Measurements from ENCODE around the gene PRKCH.

PRKCH gene

GRCh38 chr14:61391119-61391518 lies 69.7 kb downstream of the PRKCH start:
- Histone ChIP-seq H3K27me3 (ENCODE audit: insufficient read depth, low read length) (no peaks in the 10 kb centered on the region), H3K4me1 (ENCODE audit: control insufficient read depth, insufficient read depth, low read length, unreplicated experiment) (peaks cover 19% of the 10 kb centered on the region), H3K36me3 (ENCODE audit: insufficient read depth, low read length) (no peaks in the 10 kb centered on the region), H2AFZ (ENCODE audit: low read length, unreplicated experiment) (no peak overlapping the region), H3K4me3 (ENCODE audit: low read depth, low read length) (no peak overlapping the region), H3K79me2 (ENCODE audit: control insufficient read depth, insufficient read depth, low read length, unreplicated experiment) (no peaks in the 10 kb centered on the region), H3K27ac (ENCODE audit: low read depth, low read length) (no peak overlapping the region)

DNA sequence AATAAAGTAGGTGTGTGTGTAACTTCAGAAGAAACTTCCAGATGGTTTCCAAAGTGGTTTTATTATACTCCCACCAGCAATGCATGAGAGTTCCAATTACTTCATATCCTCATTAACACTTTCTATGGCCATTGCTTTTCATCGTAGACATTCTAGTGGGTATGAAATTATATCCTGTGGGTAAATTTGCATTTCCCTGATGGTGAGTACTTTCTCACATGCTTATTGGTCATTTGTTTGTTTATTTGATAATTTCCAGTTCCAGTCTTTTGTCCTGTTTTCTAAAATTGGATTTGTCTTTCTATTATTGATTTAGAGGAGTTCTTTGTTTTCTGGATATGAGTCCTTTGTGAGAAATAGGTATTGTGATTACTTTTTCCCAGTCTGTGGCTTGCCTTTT lies 70.9 kb downstream of the PRKCH start:
- H3K79me2 ChIP-seq (ENCODE audit: control insufficient read depth, insufficient read depth, low read length, unreplicated experiment): no peaks in the 10 kb centered on the region

GRCh38 chr14:61394542-61394941 lies 73.2 kb downstream of the PRKCH start:
- no peaks in the 10 kb centered on the region for H3K36me3 ChIP-seq (ENCODE audit: insufficient read depth, low read length)
- peaks cover 3% of the 10 kb centered on the region for H3K4me1 ChIP-seq (ENCODE audit: control insufficient read depth, insufficient read depth, low read length, unreplicated experiment)
- no peak overlapping the region for H3K27ac ChIP-seq (ENCODE audit: low read depth, low read length)
- no peaks in the 10 kb centered on the region for H3K79me2 ChIP-seq (ENCODE audit: control insufficient read depth, insufficient read depth, low read length, unreplicated experiment)
- no peak overlapping the region for H2AFZ ChIP-seq (ENCODE audit: low read length, unreplicated experiment)
- no peaks in the 10 kb centered on the region for H3K27me3 ChIP-seq (ENCODE audit: insufficient read depth, low read length)
- no peak overlapping the region for H3K4me3 ChIP-seq (ENCODE audit: low read depth, low read length)

More for the DNA sequence above, 70.9 kb downstream of the PRKCH start:
- Histone ChIP-seq H3K4me3 (ENCODE audit: low read depth, low read length) (no peak overlapping the region), H3K27me3 (ENCODE audit: insufficient read depth, low read length) (no peaks in the 10 kb centered on the region), H2AFZ (ENCODE audit: low read length, unreplicated experiment) (no peak overlapping the region), H3K36me3 (ENCODE audit: insufficient read depth, low read length) (no peaks in the 10 kb centered on the region), H3K4me1 (ENCODE audit: control insufficient read depth, insufficient read depth, low read length, unreplicated experiment) (peaks cover 19% of the 10 kb centered on the region), H3K27ac (ENCODE audit: low read depth, low read length) (no peak overlapping the region)

DNA sequence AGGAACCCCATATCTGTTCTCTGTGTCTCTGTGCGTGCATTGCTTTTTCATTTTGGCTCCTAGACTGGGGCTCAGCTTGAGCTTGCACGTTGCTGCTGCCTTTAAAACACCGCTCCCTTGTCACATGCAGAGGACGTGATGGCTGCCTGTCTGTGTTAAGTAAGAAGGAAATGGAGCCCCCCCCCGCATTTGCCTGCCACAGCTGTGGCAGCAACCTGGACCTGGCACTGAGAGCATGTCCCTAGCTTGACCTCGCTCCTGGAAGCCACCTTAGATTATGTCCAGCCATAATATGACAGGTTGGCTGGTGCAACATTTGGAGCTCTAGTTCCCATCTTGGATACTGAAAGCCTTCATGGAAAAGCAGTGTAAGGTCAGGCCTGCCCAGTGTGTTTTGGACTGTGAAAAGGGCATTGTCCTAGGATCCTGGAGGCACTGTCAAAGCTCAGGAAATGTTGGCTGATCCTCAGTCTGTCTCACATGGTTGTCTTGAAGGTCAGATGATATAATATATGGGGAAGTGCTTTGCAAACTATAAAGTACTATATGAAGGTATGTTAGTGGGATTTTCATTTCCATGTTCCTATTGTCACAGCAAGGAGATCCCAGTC lies 73.8 kb downstream of the PRKCH start:
- no peak overlapping the region for H3K27ac ChIP-seq (ENCODE audit: low read depth, low read length)
- H2AFZ ChIP-seq (ENCODE audit: low read length, unreplicated experiment): no peak overlapping the region
- no peaks in the 10 kb centered on the region for H3K36me3 ChIP-seq (ENCODE audit: insufficient read depth, low read length)
- H3K27me3 ChIP-seq (ENCODE audit: insufficient read depth, low read length): no peaks in the 10 kb centered on the region
- no peak overlapping the region for H3K4me3 ChIP-seq (ENCODE audit: low read depth, low read length)
- no peaks in the 10 kb centered on the region for H3K79me2 ChIP-seq (ENCODE audit: control insufficient read depth, insufficient read depth, low read length, unreplicated experiment)
- H3K4me1 ChIP-seq (ENCODE audit: control insufficient read depth, insufficient read depth, low read length, unreplicated experiment): no peaks in the 10 kb centered on the region

- H3K4me3 ChIP-seq (ENCODE audit: low read depth, low read length): no peak overlapping the region
- 0 out of 2 replicates have a peak, but pooled peaks cover under 1% of the 10 kb centered on the region for H3K27me3 ChIP-seq (ENCODE audit: insufficient read depth, low read length)
- H3K36me3 ChIP-seq (ENCODE audit: insufficient read depth, low read length): no peaks in the 10 kb centered on the region
- no peak overlapping the region for H3K27ac ChIP-seq (ENCODE audit: low read depth, low read length)
- H2AFZ ChIP-seq (ENCODE audit: low read length, unreplicated experiment): no peak overlapping the region
- no peaks in the 10 kb centered on the region for H3K79me2 ChIP-seq (ENCODE audit: control insufficient read depth, insufficient read depth, low read length, unreplicated experiment)
- H3K4me1 ChIP-seq (ENCODE audit: control insufficient read depth, insufficient read depth, low read length, unreplicated experiment): no peaks in the 10 kb centered on the region
These were observed 74.9 kb downstream of the PRKCH start for GRCh38 chr14:61396279-61396678.

- Histone ChIP-seq H3K4me3 (ENCODE audit: low read depth, low read length) (no peak overlapping the region), H3K79me2 (ENCODE audit: control insufficient read depth, insufficient read depth, low read length, unreplicated experiment) (no peaks in the 10 kb centered on the region)
These were observed 75.3 kb downstream of the PRKCH start for GRCh38 chr14:61396694-61397093.

GRCh38 chr14:61397615-61398014 lies 76.2 kb downstream of the PRKCH start:
- H3K4me1 ChIP-seq (ENCODE audit: control insufficient read depth, insufficient read depth, low read length, unreplicated experiment): no peaks in the 10 kb centered on the region
- no peaks in the 10 kb centered on the region for H3K36me3 ChIP-seq (ENCODE audit: insufficient read depth, low read length)
- no peak overlapping the region for H3K4me3 ChIP-seq (ENCODE audit: low read depth, low read length)
- no peak overlapping the region for H3K27ac ChIP-seq (ENCODE audit: low read depth, low read length)
- no peak overlapping the region for H2AFZ ChIP-seq (ENCODE audit: low read length, unreplicated experiment)
- H3K79me2 ChIP-seq (ENCODE audit: control insufficient read depth, insufficient read depth, low read length, unreplicated experiment): no peaks in the 10 kb centered on the region
- H3K27me3 ChIP-seq (ENCODE audit: insufficient read depth, low read length): 0 out of 2 replicates have a peak, but pooled peaks cover 3% of the 10 kb centered on the region

More at GRCh38 chr14:61396694-61397093, 75.3 kb downstream of the PRKCH start:
- Histone ChIP-seq H3K27me3 (ENCODE audit: insufficient read depth, low read length) (0 out of 2 replicates have a peak, but pooled peaks cover 3% of the 10 kb centered on the region), H2AFZ (ENCODE audit: low read length, unreplicated experiment) (no peak overlapping the region), H3K27ac (ENCODE audit: low read depth, low read length) (no peak overlapping the region), H3K4me1 (ENCODE audit: control insufficient read depth, insufficient read depth, low read length, unreplicated experiment) (no peaks in the 10 kb centered on the region), H3K36me3 (ENCODE audit: insufficient read depth, low read length) (no peaks in the 10 kb centered on the region)

GRCh38 chr14:61398221-61398620 lies 76.8 kb downstream of the PRKCH start:
- Histone ChIP-seq H2AFZ (ENCODE audit: low read length, unreplicated experiment) (no peak overlapping the region), H3K36me3 (ENCODE audit: insufficient read depth, low read length) (no peaks in the 10 kb centered on the region), H3K4me3 (ENCODE audit: low read depth, low read length) (no peak overlapping the region), H3K4me1 (ENCODE audit: control insufficient read depth, insufficient read depth, low read length, unreplicated experiment) (no peaks in the 10 kb centered on the region), H3K27ac (ENCODE audit: low read depth, low read length) (no peak overlapping the region), H3K79me2 (ENCODE audit: control insufficient read depth, insufficient read depth, low read length, unreplicated experiment) (no peaks in the 10 kb centered on the region), H3K27me3 (ENCODE audit: insufficient read depth, low read length) (0 out of 2 replicates have a peak, but pooled peaks cover 3% of the 10 kb centered on the region)

DNA sequence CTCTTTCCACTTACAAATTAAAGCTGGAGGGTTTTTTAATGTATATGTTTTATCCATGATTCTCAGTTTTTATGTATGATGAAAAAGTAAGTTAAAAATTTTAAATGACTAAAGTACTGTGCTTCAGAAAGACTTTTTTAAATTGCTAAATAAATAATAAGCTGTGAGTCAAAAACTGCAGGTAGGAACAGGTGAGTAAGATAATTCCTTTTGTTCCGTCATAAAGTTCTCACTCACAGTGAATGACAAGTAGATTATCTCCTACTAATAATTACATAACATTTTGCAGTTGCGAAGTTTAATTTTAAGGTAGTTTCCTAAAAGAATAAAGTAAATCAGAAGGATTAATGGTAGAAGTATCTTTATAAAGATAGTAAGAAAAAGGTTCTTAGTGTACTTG lies 78.0 kb downstream of the PRKCH start:
- H3K4me3 ChIP-seq (ENCODE audit: low read depth, low read length): no peak overlapping the region
- H3K27me3 ChIP-seq (ENCODE audit: insufficient read depth, low read length): 0 out of 2 replicates have a peak, but pooled peaks cover 3% of the 10 kb centered on the region
- no peaks in the 10 kb centered on the region for H3K36me3 ChIP-seq (ENCODE audit: insufficient read depth, low read length)
- no peak overlapping the region for H3K27ac ChIP-seq (ENCODE audit: low read depth, low read length)
- H3K79me2 ChIP-seq (ENCODE audit: control insufficient read depth, insufficient read depth, low read length, unreplicated experiment): no peaks in the 10 kb centered on the region
- no peak overlapping the region for H2AFZ ChIP-seq (ENCODE audit: low read length, unreplicated experiment)
- no peaks in the 10 kb centered on the region for H3K4me1 ChIP-seq (ENCODE audit: control insufficient read depth, insufficient read depth, low read length, unreplicated experiment)

- 0 out of 2 replicates have a peak, but pooled peaks cover 3% of the 10 kb centered on the region for H3K27me3 ChIP-seq (ENCODE audit: insufficient read depth, low read length)
- H3K36me3 ChIP-seq (ENCODE audit: insufficient read depth, low read length): no peaks in the 10 kb centered on the region
- no peaks in the 10 kb centered on the region for H3K79me2 ChIP-seq (ENCODE audit: control insufficient read depth, insufficient read depth, low read length, unreplicated experiment)
- H3K4me1 ChIP-seq (ENCODE audit: control insufficient read depth, insufficient read depth, low read length, unreplicated experiment): no peaks in the 10 kb centered on the region
- no peak overlapping the region for H3K4me3 ChIP-seq (ENCODE audit: low read depth, low read length)
- H2AFZ ChIP-seq (ENCODE audit: low read length, unreplicated experiment): no peak overlapping the region
- H3K27ac ChIP-seq (ENCODE audit: low read depth, low read length): no peak overlapping the region
These were observed 80.1 kb downstream of the PRKCH start for GRCh38 chr14:61401461-61401860.

- Histone ChIP-seq H2AFZ (ENCODE audit: low read length, unreplicated experiment) (no peak overlapping the region), H3K36me3 (ENCODE audit: insufficient read depth, low read length) (no peaks in the 10 kb centered on the region), H3K79me2 (ENCODE audit: control insufficient read depth, insufficient read depth, low read length, unreplicated experiment) (no peaks in the 10 kb centered on the region)
These were observed 82.0 kb downstream of the PRKCH start for GRCh38 chr14:61403411-61403810.

More at GRCh38 chr14:61403411-61403810, 82.0 kb downstream of the PRKCH start:
- no peak overlapping the region for H3K27ac ChIP-seq (ENCODE audit: low read depth, low read length)
- H3K4me3 ChIP-seq (ENCODE audit: low read depth, low read length): no peak overlapping the region
- H3K27me3 ChIP-seq (ENCODE audit: insufficient read depth, low read length): 0 out of 2 replicates have a peak, but pooled peaks cover 3% of the 10 kb centered on the region
- no peaks in the 10 kb centered on the region for H3K4me1 ChIP-seq (ENCODE audit: control insufficient read depth, insufficient read depth, low read length, unreplicated experiment)
